Measurements from ENCODE around the gene ADAM23.

Gene ADAM23

DNA sequence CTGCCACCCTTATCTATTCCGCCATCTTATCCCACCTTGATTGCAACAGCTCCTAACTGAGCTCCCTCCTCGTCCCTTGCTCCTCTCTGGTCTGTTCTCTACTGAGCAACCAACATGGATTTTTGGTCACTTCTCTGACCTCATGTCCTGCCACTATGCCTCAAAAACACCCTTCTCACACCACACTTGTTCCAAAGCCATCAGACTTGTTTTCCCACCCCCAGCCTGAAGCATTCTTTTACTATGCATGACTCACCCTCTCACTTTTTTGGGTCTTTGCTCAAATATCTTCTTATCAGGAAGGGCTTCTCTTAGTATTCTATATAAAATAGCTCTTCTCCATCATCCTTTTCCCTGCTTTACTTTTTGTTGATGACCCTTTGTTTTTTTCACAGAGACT, 196.3 kb downstream of the ADAM23 start:
- DNase-seq (ENCODE audit: low read depth in 3 of 3, low spot score in 1 of 3): no peak

DNA sequence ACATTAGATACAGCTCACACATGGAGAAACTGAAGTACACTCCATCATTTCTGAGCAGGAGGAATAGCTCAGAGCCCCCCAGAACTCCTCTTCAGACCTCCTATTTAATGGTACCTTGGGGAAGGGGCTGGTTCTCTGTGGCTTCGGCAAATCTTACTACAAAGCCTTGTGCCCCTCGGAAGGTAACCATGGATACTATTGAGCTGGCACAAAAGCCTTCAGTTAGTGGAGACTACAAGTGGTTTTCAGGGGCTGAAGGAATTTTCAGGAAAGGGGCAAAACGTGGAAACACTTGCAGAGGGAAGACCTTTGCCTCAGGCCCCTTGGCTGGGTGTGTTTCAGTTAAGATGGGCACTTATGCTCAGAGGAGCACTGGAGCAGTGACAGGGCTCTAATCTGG, 197.9 kb downstream of the ADAM23 start:
- DNase-seq (ENCODE audit: low read depth in 3 of 3, low spot score in 1 of 3): no peak

DNA sequence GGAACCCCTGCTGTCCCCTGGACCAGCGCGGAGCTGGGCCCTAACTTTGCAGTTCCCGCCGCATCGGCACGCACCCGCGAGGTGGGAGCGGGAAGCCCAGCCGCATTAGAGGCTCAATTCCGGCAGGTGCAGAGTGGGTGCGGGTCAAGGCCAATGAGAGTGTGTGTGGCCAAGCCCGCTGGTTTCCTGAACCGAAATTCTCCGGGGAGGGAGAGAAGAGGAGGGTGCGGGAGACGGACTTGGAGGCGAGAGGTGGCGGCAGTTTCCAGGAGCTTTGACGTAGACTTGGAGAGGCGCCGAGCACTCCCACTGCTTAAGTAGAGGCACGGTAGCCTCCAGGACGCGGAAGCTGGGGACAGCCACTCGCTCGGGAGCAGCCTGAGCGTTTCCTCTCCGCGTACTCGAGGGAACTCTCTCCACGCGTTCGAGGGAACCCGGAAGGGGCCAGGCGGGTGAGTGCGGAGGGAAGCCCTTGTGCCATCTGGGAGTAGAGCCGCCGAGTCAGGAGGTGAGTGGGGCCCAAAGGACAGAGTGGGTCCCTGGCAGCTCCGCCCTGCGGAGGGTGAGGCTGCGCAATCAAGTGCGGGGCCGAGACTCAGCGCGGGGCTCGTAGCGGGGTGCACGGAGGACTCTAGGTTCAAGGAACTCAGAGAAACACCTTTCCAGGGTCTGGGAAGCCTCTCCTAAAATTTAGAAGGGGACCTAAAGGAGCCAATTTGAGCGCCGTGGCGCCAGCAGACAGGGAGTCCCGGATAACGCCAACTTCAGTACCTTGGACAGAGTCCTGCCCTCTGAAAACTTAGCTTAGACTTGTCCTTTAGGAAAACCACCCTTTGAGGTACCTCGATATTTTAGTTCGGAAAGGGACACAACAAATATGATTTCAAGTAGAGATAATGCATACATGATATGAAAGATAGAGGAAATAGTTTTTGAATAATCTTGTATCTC, 199.0 kb downstream of the ADAM23 start, which contains the start of gene FAM237A:
Gene FAM237A, plus strand, starts transcription at position 413 of the 951 bp plus-strand sequence. CDS start 1,750 bp downstream, outside the sequence.
- no peak for DNase-seq (ENCODE audit: low read depth in 3 of 3, low spot score in 1 of 3)

DNA sequence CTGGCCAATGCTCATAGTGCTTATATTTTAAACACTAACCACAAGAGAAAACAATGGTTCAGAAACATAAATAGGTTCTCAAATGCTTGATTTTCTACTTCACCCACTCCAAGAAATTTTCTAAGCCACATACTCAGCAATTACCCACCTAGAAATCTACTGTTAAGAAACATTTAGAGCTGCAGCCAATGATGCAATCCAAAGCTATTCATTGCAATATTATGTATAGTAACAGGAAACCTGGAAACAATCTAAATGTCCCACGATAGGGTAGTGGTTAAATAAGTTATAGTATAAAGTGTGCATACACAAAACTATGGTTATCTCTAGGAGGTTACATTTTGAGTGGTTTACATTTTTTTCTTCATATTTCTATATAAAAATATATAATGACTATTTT, 204.7 kb downstream of the ADAM23 start:
- no peak for DNase-seq (ENCODE audit: low read depth in 3 of 3, low spot score in 1 of 3)

DNA sequence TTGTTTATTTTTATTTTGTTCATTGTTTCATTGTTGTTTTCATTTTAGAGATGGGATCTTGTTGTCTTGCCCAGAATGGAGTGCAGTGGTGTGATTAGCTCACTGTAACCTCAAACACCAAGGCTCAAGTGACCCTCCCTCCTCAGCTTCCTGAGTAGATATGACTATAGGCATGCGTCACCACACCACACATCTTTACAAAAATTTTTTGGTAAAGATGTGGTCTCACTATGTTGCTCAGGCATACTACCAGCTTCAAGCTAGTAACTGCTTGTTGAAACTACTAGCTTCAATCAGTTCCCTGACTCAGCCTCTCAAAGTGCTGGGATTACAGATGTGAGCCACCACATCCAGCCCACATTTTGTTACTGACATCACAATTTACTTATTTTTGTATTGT, 213.8 kb downstream of the ADAM23 start:
- DNase-seq (ENCODE audit: low read depth in 3 of 3, low spot score in 1 of 3): no peak

DNA sequence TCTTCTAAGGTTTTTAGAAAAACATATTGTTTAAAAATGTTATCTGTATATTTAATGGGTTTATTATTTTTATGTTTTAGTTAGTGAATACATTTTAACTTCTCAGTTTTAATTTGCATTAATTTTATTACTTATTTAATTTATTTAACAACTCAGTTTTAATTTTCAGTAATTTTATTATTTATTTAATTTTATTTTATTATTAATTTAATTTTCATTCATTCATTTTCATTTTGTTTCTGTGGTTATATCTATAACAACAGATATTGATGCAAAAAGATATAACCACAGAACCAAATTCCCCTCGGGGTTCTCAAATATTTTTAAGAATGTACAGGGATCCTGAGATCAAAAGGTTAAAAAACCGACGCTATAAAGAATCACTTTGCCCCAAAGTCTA, 221.9 kb downstream of the ADAM23 start:
- no peak for DNase-seq (ENCODE audit: low read depth in 3 of 3, low spot score in 1 of 3)

Data from stimulated activated CD4-positive, alpha-beta T cell treated with anti-CD3 and anti-CD28 coated beads, TNF-alpha, amount 100 ng/mL, for 1 hour (primary cell).